ENCODE data around the gene ST8SIA3.

The ST8SIA3 gene

GRCh38 chr18:57352271-57352701, at the start of gene ST8SIA3:
TSS of gene ST8SIA3 (plus strand) at chr18:57352557. CDS start at chr18:57352847, 290 bp downstream.
- no peak for TF ChIP-seq CTCF (IDR thresholded peaks at IDR 0.05; ENCODE audit: control insufficient read depth, insufficient read depth, low read depth, low read length, missing control alignments)
- H3K4me3 ChIP-seq (ENCODE audit: control insufficient read depth, low read depth, low read length), result no peak within 1 kb of the TSS
- DNase-seq (ENCODE audit: low read depth), result no peak

- DNase-seq (ENCODE audit: low read depth), result no peak
- no peak for TF ChIP-seq CTCF (IDR thresholded peaks at IDR 0.05; ENCODE audit: control insufficient read depth, insufficient read depth, low read depth, low read length, missing control alignments)
- no peak overlapping the region for H3K4me3 ChIP-seq (ENCODE audit: control insufficient read depth, low read depth, low read length)
Measured at GRCh38 chr18:57311472-57311871, 40.9 kb upstream of the ST8SIA3 start.

- no peak for TF ChIP-seq CTCF (IDR thresholded peaks at IDR 0.05; ENCODE audit: control insufficient read depth, insufficient read depth, low read depth, low read length, missing control alignments)
- H3K4me3 ChIP-seq (ENCODE audit: control insufficient read depth, low read depth, low read length), result no peak overlapping the region
- no peak for DNase-seq (ENCODE audit: low read depth)
Measured at GRCh38 chr18:57312346-57313144, 39.8 kb upstream of the ST8SIA3 start.

- no peak for TF ChIP-seq CTCF (IDR thresholded peaks at IDR 0.05; ENCODE audit: control insufficient read depth, insufficient read depth, low read depth, low read length, missing control alignments)
- DNase-seq (ENCODE audit: low read depth), result no peak
- H3K4me3 ChIP-seq (ENCODE audit: control insufficient read depth, low read depth, low read length), result no peak overlapping the region
Measured at GRCh38 chr18:57320603-57321002, 31.8 kb upstream of the ST8SIA3 start.

- DNase-seq (ENCODE audit: low read depth), result no peak
- no peak for TF ChIP-seq CTCF (IDR thresholded peaks at IDR 0.05; ENCODE audit: control insufficient read depth, insufficient read depth, low read depth, low read length, missing control alignments)
- H3K4me3 ChIP-seq (ENCODE audit: control insufficient read depth, low read depth, low read length), result no peak overlapping the region
Measured at GRCh38 chr18:57325491-57326166, 26.7 kb upstream of the ST8SIA3 start.

- DNase-seq (ENCODE audit: low read depth), result no peak
- H3K4me3 ChIP-seq (ENCODE audit: control insufficient read depth, low read depth, low read length), result no peak overlapping the region
- TF ChIP-seq CTCF (IDR thresholded peaks at IDR 0.05; ENCODE audit: control insufficient read depth, insufficient read depth, low read depth, low read length, missing control alignments), result no peak
Measured at GRCh38 chr18:57326718-57327323, 25.5 kb upstream of the ST8SIA3 start.
